KMS-11 (cell line): Measurements from ENCODE around the gene BID.

Source experiments
- H2AFZ ChIP-seq: fragments of 200-600 bp; sonication (generic); 2 replicates; pipeline ENCODE4 v1.6.1; 2016; ENCODE audit warnings: antibody characterized with exemption, mixed run types, low read depth
- H3K27ac ChIP-seq: fragments of 200-600 bp; sonication (generic); 2 replicates; pipeline ENCODE4 v1.6.1; 2016; ENCODE audit warnings: mild to moderate bottlenecking, mixed run types
- H3K27me3 ChIP-seq: fragments of 200-600 bp; sonication (generic); 2 replicates; pipeline ENCODE4 v1.6.1; 2017; ENCODE audit warnings: mild to moderate bottlenecking, low read depth, mixed run types, moderate library complexity; ENCODE audit not compliant: insufficient read depth
- H3K36me3 ChIP-seq: fragments of 200-600 bp; sonication (generic); 2 replicates; pipeline ENCODE4 v1.6.1; 2017; ENCODE audit warnings: mild to moderate bottlenecking, mixed run types; ENCODE audit not compliant: insufficient read depth
- H3K4me1 ChIP-seq: fragments of 200-600 bp; sonication (generic); 2 replicates; pipeline ENCODE4 v1.6.1; 2016; ENCODE audit warnings: mild to moderate bottlenecking, low read depth, mixed run types; ENCODE audit not compliant: poor library complexity, severe bottlenecking
- H3K4me2 ChIP-seq: fragments of 200-600 bp; sonication (generic); 2 replicates; pipeline ENCODE4 v1.7.0; 2016; ENCODE audit warnings: mild to moderate bottlenecking, mixed run types
- H3K4me3 ChIP-seq: fragments of 200-600 bp; sonication (generic); IDR thresholded peaks from 2 replicates; pipeline ENCODE4 v1.6.1; 2017; ENCODE audit warnings: low read depth, low read length, mixed read lengths; ENCODE audit not compliant: insufficient read depth
- H3K79me2 ChIP-seq: fragments of 200-600 bp; sonication (generic); 2 replicates; pipeline ENCODE4 v1.6.1; 2016; ENCODE audit warnings: low read depth, mixed run types; ENCODE audit not compliant: insufficient read depth
- H3K9ac ChIP-seq: fragments of 200-600 bp; sonication (generic); 2 replicates; pipeline ENCODE4 v1.6.1; 2016; ENCODE audit warnings: mild to moderate bottlenecking, mixed run types
- H4K20me1 ChIP-seq: fragments of 200-600 bp; sonication (generic); 2 replicates; pipeline ENCODE4 v1.6.1; 2016; ENCODE audit warnings: mild to moderate bottlenecking, mixed run types; ENCODE audit not compliant: insufficient read depth
- TF ChIP-seq, protein P1 (sequence below): fragments of 200-600 bp; sonication (generic); conservative IDR thresholded peaks from 2 replicates; pipeline ENCODE4 v1.6.1; 2017; ENCODE audit warnings: low read depth, mild to moderate bottlenecking, antibody characterized with exemption, low read length, moderate library complexity, mixed read lengths

BID gene

DNA sequence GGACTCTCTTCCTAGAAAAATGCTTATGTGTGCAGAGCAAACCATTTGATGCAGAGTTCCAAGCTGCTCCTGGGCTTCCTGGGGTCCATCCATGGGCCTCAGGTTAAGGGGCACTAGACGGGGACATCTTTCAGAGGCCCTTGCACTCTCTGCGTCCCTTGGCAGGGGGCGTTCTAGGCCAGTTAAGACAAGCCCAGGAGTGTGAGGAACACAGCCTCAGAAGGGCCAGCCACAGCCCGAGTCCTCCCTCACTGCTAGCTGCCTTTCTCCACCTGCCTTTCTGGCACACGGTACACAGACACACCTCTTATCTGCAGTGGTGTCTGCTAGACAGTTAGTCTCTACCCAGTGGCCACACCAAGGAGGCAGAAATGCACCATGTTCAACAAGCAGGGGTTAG lies 18.0 kb upstream of the BID start:
- Histone ChIP-seq H3K79me2 (no peaks in the 10 kb centered on the region), H3K27me3 (no peaks in the 10 kb centered on the region), H4K20me1 (no peaks in the 10 kb centered on the region), H3K27ac (no peak overlapping the region), H2AFZ (no peak overlapping the region), H3K4me3 (no peak overlapping the region), H3K9ac (no peak overlapping the region), H3K4me1 (no peaks in the 10 kb centered on the region), H3K4me2 (no peak overlapping the region), H3K36me3 (no peaks in the 10 kb centered on the region)
- TF ChIP-seq, protein P1, sequence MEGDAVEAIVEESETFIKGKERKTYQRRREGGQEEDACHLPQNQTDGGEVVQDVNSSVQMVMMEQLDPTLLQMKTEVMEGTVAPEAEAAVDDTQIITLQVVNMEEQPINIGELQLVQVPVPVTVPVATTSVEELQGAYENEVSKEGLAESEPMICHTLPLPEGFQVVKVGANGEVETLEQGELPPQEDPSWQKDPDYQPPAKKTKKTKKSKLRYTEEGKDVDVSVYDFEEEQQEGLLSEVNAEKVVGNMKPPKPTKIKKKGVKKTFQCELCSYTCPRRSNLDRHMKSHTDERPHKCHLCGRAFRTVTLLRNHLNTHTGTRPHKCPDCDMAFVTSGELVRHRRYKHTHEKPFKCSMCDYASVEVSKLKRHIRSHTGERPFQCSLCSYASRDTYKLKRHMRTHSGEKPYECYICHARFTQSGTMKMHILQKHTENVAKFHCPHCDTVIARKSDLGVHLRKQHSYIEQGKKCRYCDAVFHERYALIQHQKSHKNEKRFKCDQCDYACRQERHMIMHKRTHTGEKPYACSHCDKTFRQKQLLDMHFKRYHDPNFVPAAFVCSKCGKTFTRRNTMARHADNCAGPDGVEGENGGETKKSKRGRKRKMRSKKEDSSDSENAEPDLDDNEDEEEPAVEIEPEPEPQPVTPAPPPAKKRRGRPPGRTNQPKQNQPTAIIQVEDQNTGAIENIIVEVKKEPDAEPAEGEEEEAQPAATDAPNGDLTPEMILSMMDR: no peak

DNA sequence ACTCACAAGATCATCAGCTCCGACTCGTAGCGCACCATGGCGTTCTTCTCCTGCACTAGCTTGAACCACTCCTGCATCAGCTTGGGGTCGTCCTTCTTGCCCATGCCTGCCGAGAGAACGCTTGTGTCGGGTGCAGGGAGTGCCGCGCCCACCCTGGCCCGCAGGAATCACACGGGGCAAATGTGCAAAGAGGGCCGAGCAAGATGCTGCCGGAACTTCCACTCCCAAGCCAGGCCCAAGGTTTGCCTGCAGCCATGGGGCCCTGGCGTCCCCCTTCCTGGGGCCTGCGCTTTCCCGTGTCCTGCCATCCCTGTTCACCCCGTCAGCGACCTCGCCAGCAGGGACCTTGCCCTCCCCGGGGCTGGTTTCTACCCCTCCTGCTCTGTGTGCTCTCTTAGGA lies 16.9 kb upstream of the BID start:
- H3K27ac ChIP-seq: no peak overlapping the region
- H4K20me1 ChIP-seq: no peaks in the 10 kb centered on the region
- no peak overlapping the region for H3K4me2 ChIP-seq
- no peak overlapping the region for H2AFZ ChIP-seq
- H3K4me3 ChIP-seq: no peak overlapping the region
- TF ChIP-seq, protein P1: no peak
- no peaks in the 10 kb centered on the region for H3K79me2 ChIP-seq
- H3K4me1 ChIP-seq: peaks cover 7% of the 10 kb centered on the region
- no peaks in the 10 kb centered on the region for H3K36me3 ChIP-seq
- no peaks in the 10 kb centered on the region for H3K27me3 ChIP-seq
- H3K9ac ChIP-seq: no peak overlapping the region

DNA sequence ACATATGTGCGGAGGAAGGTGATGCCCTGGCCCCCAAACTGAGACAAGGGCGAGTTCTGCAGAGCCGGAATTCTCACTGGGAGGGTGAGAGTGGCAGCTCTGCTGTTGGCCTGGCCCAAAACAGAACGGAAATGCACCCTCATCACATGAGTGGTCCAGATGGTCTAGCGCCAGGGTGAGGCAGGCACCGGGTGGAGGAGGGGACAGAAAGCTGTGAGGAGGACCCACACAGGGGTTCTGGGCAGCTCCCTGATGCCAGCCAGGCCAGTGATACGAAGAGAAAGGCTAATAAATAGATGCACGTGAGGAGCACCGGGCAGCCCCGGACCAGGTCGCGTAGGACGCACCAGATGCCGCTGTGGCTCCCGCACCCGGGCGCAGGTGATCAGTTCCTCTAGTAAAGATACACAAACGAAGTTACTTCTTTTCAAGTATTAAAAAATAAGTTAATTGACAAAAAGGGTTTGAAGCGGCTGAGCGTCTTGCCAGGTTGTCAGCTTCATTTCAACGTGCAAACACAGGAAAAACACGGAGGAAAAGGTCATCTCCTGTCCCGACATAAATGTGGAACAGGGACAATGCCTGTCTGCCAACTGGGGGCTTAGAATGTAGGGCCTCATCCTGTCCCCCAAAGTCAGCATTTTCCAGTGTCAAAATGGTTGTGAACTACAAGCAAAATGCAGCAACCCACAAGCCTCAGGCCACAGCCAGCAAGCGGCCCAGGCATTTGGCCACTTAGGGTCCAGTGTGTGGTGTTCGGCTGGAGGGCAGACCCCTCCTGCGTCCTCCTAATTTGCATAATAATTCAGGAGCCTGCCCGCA lies 15.3 kb upstream of the BID start:
- Histone ChIP-seq H4K20me1 (no peaks in the 10 kb centered on the region), H2AFZ (no peak overlapping the region), H3K36me3 (no peaks in the 10 kb centered on the region), H3K27ac (no peak overlapping the region), H3K27me3 (no peaks in the 10 kb centered on the region), H3K9ac (no peak overlapping the region), H3K4me3 (no peak overlapping the region), H3K4me1 (peaks cover 9% of the 10 kb centered on the region), H3K79me2 (no peaks in the 10 kb centered on the region), H3K4me2 (no peak overlapping the region)
- TF ChIP-seq, protein P1: no peak

DNA sequence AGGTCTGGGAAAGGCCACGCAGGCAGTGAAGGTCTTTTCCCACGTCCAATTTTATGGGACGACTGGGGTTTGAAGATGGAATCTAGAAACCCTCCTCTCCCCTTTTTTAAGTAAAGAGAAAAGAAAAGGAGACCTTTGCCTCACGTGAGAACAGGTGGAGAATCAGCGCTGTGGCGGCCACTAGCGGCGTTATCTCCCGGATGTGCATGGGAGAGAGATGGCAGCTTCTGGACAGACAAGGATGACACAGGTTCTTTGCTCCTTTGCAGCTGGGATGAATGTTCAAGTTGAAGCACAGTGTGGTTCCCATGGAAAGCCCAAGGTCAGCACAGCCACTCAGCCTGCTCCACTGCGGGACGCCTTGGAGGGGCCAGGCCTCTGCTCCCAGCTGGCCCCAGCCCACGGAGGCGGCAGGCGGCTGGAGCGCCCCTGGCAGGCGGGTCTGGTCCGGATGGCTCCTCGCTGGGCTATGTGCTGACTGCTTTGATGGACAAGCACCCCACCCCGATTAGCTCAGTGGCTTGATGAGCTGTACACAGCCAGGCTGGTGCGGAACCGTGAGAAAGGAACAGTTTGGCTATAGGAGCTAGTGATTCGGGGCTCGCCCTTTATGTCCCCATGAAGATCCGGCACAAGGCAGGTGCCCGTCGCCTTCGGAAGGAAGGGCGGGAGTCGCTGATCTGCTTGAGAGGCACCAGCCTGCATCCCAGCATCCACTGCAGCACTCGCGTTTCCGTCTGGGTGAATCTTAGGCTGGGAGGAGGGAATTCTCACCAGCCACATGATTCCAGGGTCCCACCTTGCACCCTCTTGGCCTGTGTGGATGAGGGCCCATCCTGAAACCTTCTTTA lies 14.5 kb upstream of the BID start:
- Histone ChIP-seq H3K9ac (no peak overlapping the region), H2AFZ (no peak overlapping the region), H3K4me1 (peaks cover 9% of the 10 kb centered on the region), H3K36me3 (no peaks in the 10 kb centered on the region), H4K20me1 (no peaks in the 10 kb centered on the region), H3K27me3 (no peaks in the 10 kb centered on the region), H3K4me2 (no peak overlapping the region), H3K79me2 (no peaks in the 10 kb centered on the region), H3K4me3 (no peak overlapping the region), H3K27ac (no peak overlapping the region)
- TF ChIP-seq, protein P1: no peak
